ENCODE measurements around the gene PHOSPHO2.

GRCh38 chr2:169693360-169693759, 909 bp upstream of the PHOSPHO2 start:
- no peak for TF ChIP-seq CTCF (IDR thresholded peaks at IDR 0.05)
- no peak for TF ChIP-seq POLR2A (IDR thresholded peaks at IDR 0.05)
